Lower lobe of right lung (tissue), 2 donors: Measurements from ENCODE around the gene GPC1. TPM values are rescaled to one million over a fixed set of nuclear protein-coding genes. Genes with fewer than 3 reads are reported as not detected.

ENCODE experiments used
- ATAC-seq, 2 donors: fragments of 200-7000 bp; cut with Tn5 transposase; one replicate each; pipeline ENCODE4 v1.9.1; 2020 to 2022; ENCODE audit warnings: mild to moderate bottlenecking in 2 of 2, moderate library complexity in 2 of 2
- DNase-seq: peaks from one replicate; pipeline ENCODE4 v3.0.0-alpha.2; 2020
- H3K27ac ChIP-seq: fragments of 200-600 bp; one replicate; pipeline ENCODE4 v1.8.0; 2022
- H3K27me3 ChIP-seq: fragments of 200-600 bp; one replicate; pipeline ENCODE4 v1.8.0; 2022; ENCODE audit warnings: low read depth
- H3K36me3 ChIP-seq: fragments of 200-600 bp; one replicate; pipeline ENCODE4 v1.8.0; 2022; ENCODE audit warnings: mild to moderate bottlenecking
- H3K4me1 ChIP-seq: fragments of 200-600 bp; one replicate; pipeline ENCODE4 v1.8.0; 2022
- H3K4me3 ChIP-seq: fragments of 200-600 bp; one replicate; pipeline ENCODE4 v1.8.0; 2022; ENCODE audit warnings: mild to moderate bottlenecking
- H3K9me3 ChIP-seq: fragments of 200-600 bp; one replicate; pipeline ENCODE4 v1.8.0; 2022
- intact Hi-C: fragments of 100-400 bp; cut with DNase I; formaldehyde crosslinking; loops from one replicate; pipeline ENCODE4 v1.11.0; 2022
- total RNA-seq: library from RNA; stranded (reverse); fragmentation: NEBNext Ultra II Directional; extraction: Animal tissue kit (Norgen Biotek cat#: 25700); gene quantifications from one replicate; pipeline ENCODE4 v1.2.1, GENCODE V29; 2021
- TF ChIP-seq, protein P1 (sequence below): fragments of 200-600 bp; IDR thresholded peaks from one replicate; pipeline ENCODE4 v1.8.0; 2022; ENCODE audit warnings: antibody characterized with exemption, mild to moderate bottlenecking
- donor health status: DM: no; HTN: yes; CAD: no; lungs with severe emphysema.

The GPC1 gene
- total RNA-seq, 1 donor from 2014 or later: 14.7 TPM

DNA sequence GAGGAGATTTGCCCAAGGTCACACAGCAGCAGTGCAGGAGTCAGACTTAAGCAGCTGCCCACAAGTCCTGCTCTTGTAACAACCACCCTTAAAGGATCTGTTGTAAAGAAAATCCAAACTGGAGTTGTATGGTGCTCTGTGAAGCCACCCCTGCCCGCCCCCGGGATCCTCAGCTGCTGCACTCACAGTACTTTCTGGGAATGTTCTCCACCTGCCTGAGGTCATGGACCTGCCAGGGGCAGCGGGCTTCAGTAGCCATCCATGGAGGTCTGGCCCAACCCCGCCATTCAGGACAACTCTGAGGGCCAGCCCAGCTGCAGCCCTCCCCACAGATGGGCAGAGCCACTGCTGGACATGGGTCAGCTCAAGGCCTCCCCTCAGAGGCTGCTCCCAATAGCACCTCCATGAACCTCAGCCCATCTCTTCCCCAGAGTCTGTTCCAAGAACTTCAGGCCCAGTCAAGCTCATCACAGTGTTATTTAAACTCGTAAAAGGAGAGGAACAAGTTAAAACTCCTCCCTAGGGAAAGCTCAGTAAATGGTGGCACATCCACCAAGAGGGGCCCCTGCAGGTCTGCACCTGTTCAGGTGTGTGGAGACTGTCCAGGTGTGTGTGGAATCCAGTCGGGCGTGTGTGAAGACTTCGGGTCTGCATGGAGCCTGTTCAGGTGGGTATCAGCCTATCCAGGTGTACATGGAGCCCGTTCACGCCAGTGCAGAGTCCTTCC lies 39.4 kb upstream of the GPC1 start:
- TF ChIP-seq, protein P1, sequence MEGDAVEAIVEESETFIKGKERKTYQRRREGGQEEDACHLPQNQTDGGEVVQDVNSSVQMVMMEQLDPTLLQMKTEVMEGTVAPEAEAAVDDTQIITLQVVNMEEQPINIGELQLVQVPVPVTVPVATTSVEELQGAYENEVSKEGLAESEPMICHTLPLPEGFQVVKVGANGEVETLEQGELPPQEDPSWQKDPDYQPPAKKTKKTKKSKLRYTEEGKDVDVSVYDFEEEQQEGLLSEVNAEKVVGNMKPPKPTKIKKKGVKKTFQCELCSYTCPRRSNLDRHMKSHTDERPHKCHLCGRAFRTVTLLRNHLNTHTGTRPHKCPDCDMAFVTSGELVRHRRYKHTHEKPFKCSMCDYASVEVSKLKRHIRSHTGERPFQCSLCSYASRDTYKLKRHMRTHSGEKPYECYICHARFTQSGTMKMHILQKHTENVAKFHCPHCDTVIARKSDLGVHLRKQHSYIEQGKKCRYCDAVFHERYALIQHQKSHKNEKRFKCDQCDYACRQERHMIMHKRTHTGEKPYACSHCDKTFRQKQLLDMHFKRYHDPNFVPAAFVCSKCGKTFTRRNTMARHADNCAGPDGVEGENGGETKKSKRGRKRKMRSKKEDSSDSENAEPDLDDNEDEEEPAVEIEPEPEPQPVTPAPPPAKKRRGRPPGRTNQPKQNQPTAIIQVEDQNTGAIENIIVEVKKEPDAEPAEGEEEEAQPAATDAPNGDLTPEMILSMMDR: no peak
- no peaks in the 10 kb centered on the region for H3K9me3 ChIP-seq
- no peaks in the 10 kb centered on the region for H3K4me1 ChIP-seq
- no peak overlapping the region for H3K27ac ChIP-seq
- ATAC-seq (no peak), DNase-seq (no peak)
- no peak overlapping the region for H3K4me3 ChIP-seq
- intact Hi-C loops: no loop called here
- H3K27me3 ChIP-seq: peaks cover 12% of the 10 kb centered on the region
- H3K36me3 ChIP-seq: no peaks in the 10 kb centered on the region

- TF ChIP-seq, protein P1: no peak
- no peak overlapping the region for H3K27ac ChIP-seq
- ATAC-seq (no peak), DNase-seq (peak; percentile 26)
- intact Hi-C loops: no loop called here
- no peaks in the 10 kb centered on the region for H3K36me3 ChIP-seq
- peaks cover 13% of the 10 kb centered on the region for H3K27me3 ChIP-seq
- H3K9me3 ChIP-seq: no peaks in the 10 kb centered on the region
- H3K4me1 ChIP-seq: no peaks in the 10 kb centered on the region
- no peak overlapping the region for H3K4me3 ChIP-seq
These were observed 38.6 kb upstream of the GPC1 start for GRCh38 chr2:240396623-240397541.

- Histone ChIP-seq H3K27ac (no peak overlapping the region), H3K4me3 (no peak overlapping the region), H3K9me3 (no peaks in the 10 kb centered on the region), H3K27me3 (peaks cover 13% of the 10 kb centered on the region), H3K4me1 (no peaks in the 10 kb centered on the region), H3K36me3 (no peaks in the 10 kb centered on the region)
- TF ChIP-seq, protein P1: no peak
- ATAC-seq (no peak), DNase-seq (peak; percentile 37)
- intact Hi-C loops: no loop called here
These were observed 37.9 kb upstream of the GPC1 start for GRCh38 chr2:240397542-240397916.

DNA sequence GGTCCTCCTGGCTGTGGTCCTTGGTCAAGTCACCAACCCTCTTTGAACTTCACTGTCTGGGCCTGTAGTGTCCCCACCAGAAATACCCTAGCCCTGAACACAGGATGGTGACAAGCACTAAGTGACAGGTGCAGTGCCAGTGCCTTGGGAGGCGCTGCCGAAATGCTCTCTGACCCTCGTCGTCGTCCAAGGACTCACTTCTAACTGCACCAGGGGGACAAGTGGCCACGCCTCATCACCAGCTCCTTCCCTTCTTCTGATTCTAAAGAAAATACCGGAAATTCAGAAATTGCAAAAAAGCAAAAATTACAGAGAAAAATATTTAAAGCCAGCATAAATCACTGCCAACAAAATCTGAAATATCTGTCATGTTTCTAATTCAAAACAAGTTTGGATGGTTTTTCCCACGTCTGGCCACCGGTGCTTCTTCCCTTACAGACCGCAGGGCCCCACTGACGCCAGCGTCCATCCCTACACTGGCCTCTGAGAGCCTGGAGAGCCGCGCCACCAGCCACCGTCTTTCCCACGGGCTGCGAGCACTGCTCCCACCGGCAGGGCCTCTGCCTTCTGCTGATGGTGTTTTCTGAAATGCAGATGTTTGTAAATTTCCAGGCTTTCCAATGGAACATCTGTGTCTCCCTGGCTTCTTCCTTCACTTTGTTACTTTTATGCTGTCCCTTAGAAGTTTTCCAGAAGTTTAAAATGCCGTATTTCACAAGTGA lies 37.4 kb upstream of the GPC1 start:
- Histone ChIP-seq H3K4me1 (no peaks in the 10 kb centered on the region), H3K27ac (no peak overlapping the region), H3K36me3 (no peaks in the 10 kb centered on the region), H3K9me3 (no peaks in the 10 kb centered on the region), H3K27me3 (peaks cover 13% of the 10 kb centered on the region), H3K4me3 (no peak overlapping the region)
- ATAC-seq (no peak), DNase-seq (peak; percentile 38)
- intact Hi-C loops: no loop called here
- TF ChIP-seq, protein P1: no peak

DNA sequence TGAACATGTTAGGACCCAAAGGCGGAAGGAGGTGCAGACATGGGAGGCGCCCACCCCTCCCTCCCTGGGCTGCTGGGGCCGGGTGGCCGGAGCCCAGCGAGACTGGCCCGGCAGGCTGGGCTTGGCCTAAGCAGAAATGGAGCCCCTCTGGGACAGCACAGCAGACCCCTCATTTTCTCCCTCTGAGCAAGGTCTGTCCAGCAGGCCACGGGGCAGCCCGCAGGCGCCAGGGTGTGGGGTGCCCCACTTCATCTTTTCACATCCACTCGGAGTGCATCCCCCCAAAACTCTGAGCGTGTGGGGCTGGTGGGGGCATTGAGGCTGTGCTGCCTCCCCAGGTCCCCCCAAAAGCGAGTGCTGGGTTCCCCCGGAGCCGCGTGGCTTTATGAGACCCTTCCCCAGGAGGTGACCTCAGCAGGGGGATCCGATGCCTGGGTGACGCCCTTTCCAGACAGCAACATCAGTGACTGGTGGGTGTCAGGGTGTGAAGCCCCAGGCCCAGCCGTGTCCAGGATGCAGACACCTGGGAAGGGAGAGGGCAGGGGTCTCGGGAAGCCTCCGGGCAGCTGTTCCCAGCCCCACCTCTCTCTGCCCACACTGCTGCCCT lies 36.7 kb upstream of the GPC1 start:
- Histone ChIP-seq H3K36me3 (no peaks in the 10 kb centered on the region), H3K4me1 (no peaks in the 10 kb centered on the region), H3K27ac (no peak overlapping the region), H3K4me3 (no peak overlapping the region), H3K27me3 (peaks cover 13% of the 10 kb centered on the region), H3K9me3 (no peaks in the 10 kb centered on the region)
- DNase-seq (peak; percentile 30), ATAC-seq (no peak)
- TF ChIP-seq, protein P1: no peak
- intact Hi-C loops: no loop called here
